Stimulated activated CD8-positive, alpha-beta memory T cell treated with anti-CD3 and anti-CD28 coated beads, Interleukin-7, amount 100 ng/mL, for 48 hours (primary cell): ENCODE measurements around the gene SETDB2.

Experiments used
- DNase-seq, 2 donors: peaks; one replicate each; pipeline ENCODE4 v3.0.0-alpha.2; 2020; ENCODE audit warnings: low read depth in 1 of 2; ENCODE audit errors: extremely low read depth in 1 of 2

Gene SETDB2

GRCh38 chr13:49428041-49428763 is 15.9 kb upstream of the SETDB2 start:
- no peak for DNase-seq

DNA sequence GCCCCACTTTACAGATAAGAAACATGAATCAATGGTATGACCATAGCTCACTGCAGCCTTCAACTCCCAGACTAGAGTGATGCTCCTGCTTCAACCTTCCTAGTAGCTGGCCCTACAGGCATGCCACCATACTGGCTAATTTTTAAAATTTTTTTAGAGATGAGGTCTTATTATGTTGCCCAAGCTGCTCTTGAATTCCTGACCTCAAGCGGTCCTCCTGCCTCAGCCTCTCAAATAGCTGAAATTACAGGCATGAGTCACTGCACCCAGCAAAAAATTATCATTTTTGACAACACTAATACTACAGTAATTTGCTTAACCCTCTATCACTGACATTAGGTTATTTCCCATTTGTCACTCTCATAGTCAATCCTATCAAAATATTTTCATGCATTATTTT is 15.0 kb upstream of the SETDB2 start:
- no peak for DNase-seq

DNA sequence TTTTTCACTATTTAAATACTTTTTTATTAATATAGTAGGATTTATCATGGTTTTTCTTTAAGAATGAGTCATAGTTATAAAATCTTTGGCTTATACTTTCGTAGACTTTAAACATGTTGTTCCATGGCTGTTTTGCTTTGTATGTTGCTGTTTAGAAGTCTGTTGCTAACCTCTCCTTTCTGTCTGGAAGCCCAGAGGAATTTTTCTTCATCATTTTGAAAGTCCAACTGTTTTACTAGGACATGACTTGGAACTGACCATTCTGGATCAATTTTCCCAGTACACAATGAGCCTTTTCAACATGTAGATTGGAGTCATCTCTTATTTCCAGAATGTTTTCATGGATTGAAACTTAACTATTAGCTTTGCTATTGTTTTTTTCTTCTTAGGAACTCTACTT is 8.1 kb upstream of the SETDB2 start:
- no peak for DNase-seq

DNA sequence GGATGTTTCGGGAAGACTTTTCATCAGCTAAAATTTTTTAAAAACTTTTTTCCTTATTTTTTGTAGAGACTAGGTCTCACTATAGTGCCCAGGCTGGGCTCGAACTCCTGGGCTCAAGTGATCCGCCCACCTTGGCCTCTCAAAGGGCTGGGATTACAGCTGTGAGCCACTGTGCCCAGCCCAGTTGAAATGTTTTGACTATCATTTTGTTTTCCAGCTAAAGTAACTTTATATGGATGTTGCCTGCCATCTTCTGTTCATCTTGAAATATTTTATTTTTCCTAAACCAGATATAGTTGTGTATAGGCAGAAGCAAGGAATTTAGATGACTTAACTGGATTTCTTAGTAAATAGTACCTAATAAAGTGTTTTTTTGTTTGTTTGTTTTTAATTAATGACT is 7.2 kb upstream of the SETDB2 start:
- no peak for DNase-seq

DNA sequence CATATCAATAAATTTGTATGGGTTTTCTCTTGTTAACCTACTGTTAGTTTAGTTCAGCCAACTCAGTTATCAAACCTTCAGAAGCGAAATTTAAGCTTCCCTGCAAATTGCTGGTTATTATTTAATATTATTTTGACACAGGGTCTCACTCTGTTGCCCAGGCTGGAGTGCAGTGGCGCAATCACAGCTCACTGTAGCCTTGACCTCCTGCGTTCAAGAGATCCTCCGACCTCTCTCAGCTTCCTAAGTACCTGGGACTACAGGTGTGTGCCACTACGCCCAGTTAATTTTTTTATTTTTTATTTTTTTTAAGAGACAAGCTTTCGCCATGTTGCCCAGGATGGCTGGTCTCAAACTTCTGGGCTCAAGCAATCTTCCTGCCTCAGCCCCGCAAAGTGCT is 6.4 kb upstream of the SETDB2 start:
- no peak for DNase-seq

DNA sequence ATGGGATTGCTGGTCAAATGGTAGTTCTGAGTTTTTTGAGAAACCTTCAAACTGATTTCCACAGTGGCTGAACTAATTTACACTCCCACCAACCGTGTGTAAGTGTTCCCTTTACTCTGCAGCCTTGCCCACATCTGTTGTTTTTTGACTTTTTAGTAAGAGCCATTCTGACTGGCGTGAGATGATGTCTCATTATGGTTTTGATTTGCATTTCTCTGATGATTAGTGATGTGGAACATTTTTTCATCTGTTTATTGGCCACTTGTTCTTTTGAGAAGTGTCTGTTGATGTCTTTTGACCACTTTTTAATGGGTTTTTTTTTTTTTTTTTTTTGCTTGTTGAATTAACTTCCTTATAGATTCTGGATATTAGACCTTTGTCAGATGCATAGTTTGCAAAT is 4.5 kb upstream of the SETDB2 start:
- no peak for DNase-seq

- no peak for DNase-seq
Measured at GRCh38 chr13:49441312-49441711, 2.8 kb upstream of the SETDB2 start.

- no peak for DNase-seq
Measured at GRCh38 chr13:49441846-49442245, 2.2 kb upstream of the SETDB2 start.

GRCh38 chr13:49443357-49443703 is 744 bp upstream of the SETDB2 start:
- DNase-seq: peak in 1 of 2 donors; percentile 3

- DNase-seq: peak in 1 of 2 donors; percentile 11
Measured at GRCh38 chr13:49444524-49445395, 686 bp downstream of the SETDB2 start.

- DNase-seq: no peak
Measured at GRCh38 chr13:49446473-49446872, 2.4 kb downstream of the SETDB2 start.

DNA sequence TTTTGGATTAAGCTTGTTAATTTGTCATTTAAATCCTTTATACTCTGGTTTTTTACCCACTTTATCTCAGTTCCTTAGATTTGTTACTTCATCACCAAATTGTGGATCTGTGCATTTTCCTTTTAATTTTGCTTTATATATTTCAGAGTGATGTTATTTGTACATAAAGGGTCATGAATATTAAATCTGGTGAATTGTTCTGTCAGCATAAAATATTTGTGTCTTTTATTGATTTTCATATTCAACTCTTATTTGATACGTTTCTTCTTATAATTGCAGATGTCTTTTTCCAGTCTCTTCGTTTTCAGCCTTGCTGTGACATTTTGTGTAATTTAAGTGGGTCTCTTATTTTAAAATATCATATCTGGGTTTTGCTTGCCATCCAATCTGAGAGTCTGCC is 4.7 kb downstream of the SETDB2 start:
- no peak for DNase-seq

DNA sequence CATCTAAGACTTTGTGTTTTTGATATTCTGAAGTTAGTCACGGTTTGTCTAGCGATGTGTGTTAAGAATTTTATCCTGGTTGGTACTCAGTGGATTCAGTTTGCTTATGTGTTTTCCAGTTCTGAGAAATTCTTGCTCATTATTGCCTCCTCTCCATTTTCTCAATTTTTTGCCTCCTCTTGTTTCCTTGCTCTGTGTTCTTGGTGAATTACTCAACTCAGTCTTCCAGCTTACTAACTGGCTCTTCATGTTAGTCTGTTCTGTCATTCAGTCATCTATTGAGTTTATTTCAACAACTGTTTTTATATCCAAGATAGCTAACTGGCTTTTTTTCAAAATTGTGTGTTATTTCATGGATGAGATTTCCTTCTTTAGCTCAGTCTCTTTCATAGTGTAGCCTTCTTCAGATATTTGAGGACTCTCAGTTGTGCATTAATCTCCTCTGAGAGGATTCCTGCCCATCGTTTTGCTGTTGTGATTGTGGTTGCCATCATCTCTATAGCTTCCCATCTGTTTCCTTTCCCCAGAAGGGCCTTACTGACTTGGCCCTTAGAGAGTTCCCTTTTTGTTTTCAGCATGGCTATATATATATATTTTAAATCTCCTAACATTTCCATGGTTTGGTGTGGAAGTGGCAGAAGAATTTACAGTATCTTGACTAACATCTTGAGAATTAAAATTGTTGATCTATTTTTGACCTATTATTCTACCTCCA is 6.2 kb downstream of the SETDB2 start:
- DNase-seq: no peak

DNA sequence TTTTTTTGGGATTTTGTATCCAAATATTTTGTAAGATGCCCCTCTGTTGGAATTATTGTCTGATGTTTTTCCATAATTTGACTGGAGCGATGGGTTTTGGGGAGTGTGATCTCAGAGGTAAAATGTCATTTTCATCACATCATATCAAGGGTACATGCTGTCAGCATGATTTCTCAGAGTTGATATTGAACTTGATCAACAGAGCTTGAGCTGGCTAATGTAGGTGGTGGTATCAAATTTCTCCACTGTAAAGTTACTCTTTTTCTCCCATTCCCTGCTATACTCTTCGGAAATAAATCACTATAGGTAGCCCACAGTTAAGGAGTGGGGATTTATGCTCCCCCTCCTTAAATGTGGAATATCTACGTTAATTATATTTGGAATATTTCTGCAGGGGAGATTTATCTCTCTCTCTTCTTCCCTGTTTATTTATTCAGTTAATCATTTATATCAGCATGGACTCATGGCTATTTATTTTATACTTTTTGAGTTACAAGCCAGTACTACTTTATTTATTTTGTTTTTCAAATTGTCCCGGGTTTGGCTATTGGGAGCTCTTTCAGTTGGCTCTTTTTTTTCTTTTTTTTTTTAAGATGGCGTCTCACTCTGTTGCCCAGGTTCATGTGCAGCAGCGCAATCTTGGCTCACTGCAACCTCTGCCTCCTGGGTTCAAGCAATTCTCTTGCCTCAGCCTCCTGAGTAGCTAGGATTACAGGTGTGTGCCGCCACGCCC is 8.8 kb downstream of the SETDB2 start:
- no peak for DNase-seq

DNA sequence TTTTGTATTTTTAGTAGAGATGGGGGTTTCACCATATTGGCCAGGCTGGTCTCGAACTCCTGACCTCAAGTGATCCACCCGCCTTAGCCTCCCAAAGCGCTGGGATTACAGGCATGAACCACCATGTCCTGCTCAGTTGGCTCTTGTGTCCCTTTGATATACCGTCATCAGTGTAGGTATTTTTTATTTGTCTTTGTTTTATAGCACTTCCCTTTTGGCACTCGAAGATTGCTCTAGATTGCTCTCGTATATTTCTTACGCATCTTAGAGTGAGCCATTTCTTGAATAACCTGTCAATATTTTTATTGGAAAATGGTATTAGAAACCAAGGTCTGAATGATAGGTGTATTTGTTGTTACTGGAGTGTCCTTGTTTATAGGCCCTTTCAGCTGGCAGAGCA is 9.4 kb downstream of the SETDB2 start:
- no peak for DNase-seq

- no peak for DNase-seq
Measured at GRCh38 chr13:49454388-49455006, 10.4 kb downstream of the SETDB2 start.

GRCh38 chr13:49455007-49455398 is 10.9 kb downstream of the SETDB2 start:
- no peak for DNase-seq

GRCh38 chr13:49456156-49456555 is 12.1 kb downstream of the SETDB2 start:
- no peak for DNase-seq

DNA sequence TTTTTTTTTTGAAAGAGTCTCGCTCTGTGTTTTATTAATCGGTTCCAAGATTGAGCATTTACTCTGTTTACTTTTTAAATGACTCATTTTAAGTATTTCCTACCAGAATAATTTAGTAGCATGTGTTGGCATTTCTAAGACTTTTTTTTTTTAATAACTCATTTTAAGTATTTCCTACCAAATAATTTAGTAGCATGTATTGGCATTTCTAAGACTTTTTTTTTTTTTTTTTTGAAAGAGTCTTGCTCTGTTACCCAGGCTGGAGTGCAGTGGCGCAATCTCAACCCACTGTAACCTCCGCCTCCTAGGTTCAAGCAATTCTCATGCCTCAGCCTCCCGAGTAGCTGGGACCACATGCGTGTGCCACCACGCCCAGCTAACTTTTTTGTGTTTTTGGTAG is 13.1 kb downstream of the SETDB2 start:
- DNase-seq: no peak

DNA sequence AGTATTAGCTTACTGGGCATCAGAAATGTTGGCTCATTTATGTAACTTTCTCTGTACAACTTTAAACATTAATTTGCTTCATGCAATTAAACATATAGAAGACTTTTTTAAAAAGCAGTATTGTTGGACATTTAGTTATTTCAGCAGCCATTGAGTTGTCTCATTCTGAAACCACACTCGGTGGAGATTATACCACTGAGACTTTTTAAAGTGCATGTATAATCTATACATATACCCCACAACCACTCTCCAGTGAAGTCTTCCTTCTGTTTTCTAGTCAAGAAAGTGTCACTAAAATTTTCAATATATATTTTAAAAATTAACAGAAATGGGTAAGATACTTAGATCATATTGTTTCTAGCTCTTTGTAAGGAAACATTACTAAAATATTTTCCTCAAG is 15.5 kb downstream of the SETDB2 start:
- DNase-seq: no peak

DNA sequence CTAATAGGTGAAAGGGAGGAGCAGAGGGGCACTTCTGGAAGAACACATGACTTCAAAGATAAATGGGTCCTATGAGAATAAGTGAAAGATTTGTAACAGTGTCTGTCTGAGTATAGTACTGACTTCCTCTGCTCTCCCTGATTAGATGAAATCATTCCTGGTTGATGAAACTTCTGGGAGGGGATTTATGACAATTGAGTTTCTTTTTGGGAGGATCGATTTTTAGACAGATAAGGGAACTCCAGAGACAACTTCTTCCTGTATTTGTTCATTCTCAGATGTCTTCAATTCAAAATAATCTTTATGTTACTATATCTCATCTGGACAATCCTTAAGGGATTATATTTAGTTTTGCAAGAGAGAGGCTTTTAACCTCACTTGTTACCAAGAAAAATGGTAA is 20.0 kb downstream of the SETDB2 start:
- DNase-seq: no peak
